NCI-H146 treated with DMSO at 0.1 percent for 48 hours (cell line): Measurements from ENCODE around the gene OLFML3.
"Not testable (repeated sequence)": the region's sequence is repeated elsewhere in the genome, so short reads cannot be mapped to it uniquely, and the experiment has no call there.

Source experiments
- DNase-seq: peaks from one replicate; lab custom pipeline; 2025; ENCODE audit not compliant: unreplicated experiment; lab: John Stamatoyannopoulos, UW

Gene OLFML3

GRCh38 chr1:113991467-113991997 is 12.3 kb downstream of the OLFML3 start:
- no peak for DNase-seq

GRCh38 chr1:113993072-113993471 is 13.8 kb downstream of the OLFML3 start:
- DNase-seq, result no peak

- DNase-seq, result no peak
These were observed 14.5 kb downstream of the OLFML3 start for GRCh38 chr1:113993766-113994165.

GRCh38 chr1:113995382-113995781 is 16.1 kb downstream of the OLFML3 start:
- DNase-seq, result no peak

GRCh38 chr1:113998361-113998760 is 19.1 kb downstream of the OLFML3 start:
- no peak for DNase-seq

- DNase-seq, result no peak
These were observed 20.0 kb downstream of the OLFML3 start for GRCh38 chr1:113999233-113999632.

GRCh38 chr1:113999799-114000198 is 20.5 kb downstream of the OLFML3 start:
- DNase-seq, result peak; percentile 73

GRCh38 chr1:114000406-114000805 is 21.1 kb downstream of the OLFML3 start:
- peak; percentile 12 for DNase-seq

GRCh38 chr1:114002492-114003239 is 23.4 kb downstream of the OLFML3 start:
- no peak for DNase-seq

GRCh38 chr1:114003431-114003830 is 24.2 kb downstream of the OLFML3 start:
- no peak for DNase-seq

- DNase-seq, result not testable (repeated sequence)
These were observed 27.6 kb downstream of the OLFML3 start for GRCh38 chr1:114006825-114007224.

- DNase-seq, result no peak
These were observed 29.2 kb downstream of the OLFML3 start for GRCh38 chr1:114008480-114008941.

- DNase-seq, result no peak
These were observed 29.7 kb downstream of the OLFML3 start for GRCh38 chr1:114008993-114009392.

GRCh38 chr1:114009393-114009792 is 30.1 kb downstream of the OLFML3 start:
- DNase-seq, result no peak

GRCh38 chr1:114010433-114011184 is 31.3 kb downstream of the OLFML3 start:
- DNase-seq, result no peak

GRCh38 chr1:114011796-114012195 is 32.5 kb downstream of the OLFML3 start:
- DNase-seq, result no peak

- no peak for DNase-seq
These were observed 35.8 kb downstream of the OLFML3 start for GRCh38 chr1:114015075-114015474.

- DNase-seq, result not testable (repeated sequence)
These were observed 40.5 kb downstream of the OLFML3 start for GRCh38 chr1:114019724-114020123.

GRCh38 chr1:114021665-114022099 is 42.4 kb downstream of the OLFML3 start:
- DNase-seq, result peak; percentile 51

GRCh38 chr1:114022877-114023276 is 43.6 kb downstream of the OLFML3 start:
- DNase-seq, result no peak

- DNase-seq, result no peak
These were observed 44.1 kb downstream of the OLFML3 start for GRCh38 chr1:114023377-114023776.

- no peak for DNase-seq
These were observed 44.8 kb downstream of the OLFML3 start for GRCh38 chr1:114024049-114024448.
